Muscle layer of colon (tissue), 2 donors: Measurements from ENCODE around the gene ELOA.
A peak's percentile ranks its signal among the peaks of the same experiment; 100 is the strongest.

Experiments used
- H3K27ac ChIP-seq: one replicate; pipeline ENCODE4 v1.7.0; 2013; ENCODE audit warnings: low read depth, mild to moderate bottlenecking, low read length, moderate library complexity
- H3K27me3 ChIP-seq, 2 donors: one replicate each; pipeline ENCODE4 v1.7.0; 2013; ENCODE audit warnings: low read length in 2 of 2, mild to moderate bottlenecking in 2 of 2; ENCODE audit not compliant: insufficient read depth in 2 of 2, control insufficient read depth in 1 of 2
- H3K36me3 ChIP-seq: one replicate; pipeline ENCODE4 v1.7.0; 2013; ENCODE audit warnings: mild to moderate bottlenecking, low read length; ENCODE audit not compliant: insufficient read depth
- H3K4me1 ChIP-seq: one replicate; pipeline ENCODE4 v1.7.0; 2013; ENCODE audit warnings: mild to moderate bottlenecking, low read length; ENCODE audit not compliant: insufficient read depth
- H3K4me3 ChIP-seq, 2 donors: one replicate each; pipeline ENCODE4 v1.7.0; 2013; ENCODE audit warnings: low read length in 2 of 2, low read depth in 1 of 2, mild to moderate bottlenecking in 1 of 2, moderate library complexity in 1 of 2
- H3K9ac ChIP-seq: one replicate; pipeline ENCODE4 v1.7.0; 2013; ENCODE audit warnings: low read length
- H3K9me3 ChIP-seq: one replicate; pipeline ENCODE4 v1.7.0; 2013; ENCODE audit warnings: mild to moderate bottlenecking, low read length
- donor health status: abdominal sarcoma.
- donor health status: Adenocarcinoma of cecum.

Gene ELOA, protein sequence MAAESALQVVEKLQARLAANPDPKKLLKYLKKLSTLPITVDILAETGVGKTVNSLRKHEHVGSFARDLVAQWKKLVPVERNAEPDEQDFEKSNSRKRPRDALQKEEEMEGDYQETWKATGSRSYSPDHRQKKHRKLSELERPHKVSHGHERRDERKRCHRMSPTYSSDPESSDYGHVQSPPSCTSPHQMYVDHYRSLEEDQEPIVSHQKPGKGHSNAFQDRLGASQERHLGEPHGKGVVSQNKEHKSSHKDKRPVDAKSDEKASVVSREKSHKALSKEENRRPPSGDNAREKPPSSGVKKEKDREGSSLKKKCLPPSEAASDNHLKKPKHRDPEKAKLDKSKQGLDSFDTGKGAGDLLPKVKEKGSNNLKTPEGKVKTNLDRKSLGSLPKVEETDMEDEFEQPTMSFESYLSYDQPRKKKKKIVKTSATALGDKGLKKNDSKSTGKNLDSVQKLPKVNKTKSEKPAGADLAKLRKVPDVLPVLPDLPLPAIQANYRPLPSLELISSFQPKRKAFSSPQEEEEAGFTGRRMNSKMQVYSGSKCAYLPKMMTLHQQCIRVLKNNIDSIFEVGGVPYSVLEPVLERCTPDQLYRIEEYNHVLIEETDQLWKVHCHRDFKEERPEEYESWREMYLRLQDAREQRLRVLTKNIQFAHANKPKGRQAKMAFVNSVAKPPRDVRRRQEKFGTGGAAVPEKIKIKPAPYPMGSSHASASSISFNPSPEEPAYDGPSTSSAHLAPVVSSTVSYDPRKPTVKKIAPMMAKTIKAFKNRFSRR

DNA sequence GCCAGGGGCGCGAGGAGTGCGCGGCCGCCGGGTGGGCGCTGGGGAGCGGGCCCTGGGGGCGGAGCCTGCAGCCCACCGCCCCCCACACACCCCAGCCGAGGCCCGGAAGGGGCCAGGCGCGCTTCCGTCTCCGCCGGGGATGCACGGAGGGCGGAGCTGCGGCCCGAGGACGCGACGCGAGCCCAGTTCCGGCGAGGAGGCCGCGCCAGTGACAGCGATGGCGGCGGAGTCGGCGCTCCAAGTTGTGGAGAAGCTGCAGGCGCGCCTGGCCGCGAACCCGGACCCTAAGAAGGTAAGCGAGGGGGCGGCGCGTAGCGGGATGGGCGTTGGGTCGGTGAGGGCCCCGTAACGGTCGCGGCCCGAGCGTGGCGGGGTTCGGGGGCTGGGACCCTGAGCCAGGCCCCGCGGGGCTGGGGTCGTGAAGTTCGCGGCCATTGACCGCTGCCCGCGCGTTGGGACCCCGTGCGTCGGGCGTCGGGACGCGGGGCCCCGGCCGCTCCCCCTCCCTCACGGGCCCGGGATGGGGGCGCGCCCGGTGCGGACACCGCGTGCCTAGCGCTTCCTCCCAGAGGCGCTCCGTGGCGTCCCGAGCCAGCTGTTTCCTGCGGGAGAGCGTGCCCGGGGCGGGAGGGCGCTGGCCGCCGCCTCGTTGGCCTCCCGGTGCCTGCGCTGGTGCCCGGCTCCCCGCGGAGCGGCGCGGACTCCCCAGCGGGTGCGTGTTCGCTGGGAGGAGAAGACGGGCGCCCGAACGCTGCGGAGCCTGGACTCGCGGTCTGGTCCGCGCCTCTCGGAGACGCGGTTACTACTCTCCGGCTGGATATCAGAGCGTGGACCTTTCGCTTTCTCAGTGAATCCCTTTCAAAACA, at the start of gene ELOA:
Gene ELOA, plus strand, starts transcription at position 185 of the 866 bp plus-strand sequence. Its CDS starts 33 bp downstream, at position 218.
- peak within 1 kb of the TSS; percentile 59 to 89 for H3K4me3 ChIP-seq
- H3K36me3 ChIP-seq = no peaks in the 10 kb centered on the region
- H3K9ac ChIP-seq = peak within 1 kb of the TSS; percentile 66
- peaks cover 27% of the 10 kb centered on the region for H3K4me1 ChIP-seq
- H3K27ac ChIP-seq = peak within 1 kb of the TSS; percentile 92
- no peaks in the 10 kb centered on the region for H3K27me3 ChIP-seq
- H3K9me3 ChIP-seq = no peaks in the 10 kb centered on the region

DNA sequence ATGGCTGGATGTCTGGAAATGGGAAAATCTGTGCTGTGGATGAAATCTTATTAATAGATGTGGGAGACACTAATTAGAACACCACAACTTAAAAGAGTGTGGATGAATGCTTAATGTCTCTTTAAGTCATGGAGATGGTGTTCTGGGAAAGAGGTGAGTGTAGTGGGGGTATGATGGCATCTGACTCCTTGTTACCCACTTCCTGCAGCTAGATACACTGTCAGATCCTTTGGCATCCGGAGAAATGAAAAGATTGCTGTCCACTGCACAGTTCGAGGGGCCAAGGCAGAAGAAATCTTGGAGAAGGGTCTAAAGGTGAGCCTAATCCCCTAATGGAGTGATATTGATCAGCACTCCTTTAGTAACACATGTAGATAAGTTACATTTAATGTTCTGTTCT, 49.7 kb upstream of the ELOA start:
- Histone ChIP-seq H3K36me3 (peaks cover 51% of the 10 kb centered on the region), H3K4me1 (peaks cover 26% of the 10 kb centered on the region), H3K4me3 (no peak overlapping the region), H3K9me3 (no peaks in the 10 kb centered on the region), H3K9ac (peak overlapping the region; percentile 81), H3K27me3 (no peaks in the 10 kb centered on the region), H3K27ac (no peak overlapping the region)

DNA sequence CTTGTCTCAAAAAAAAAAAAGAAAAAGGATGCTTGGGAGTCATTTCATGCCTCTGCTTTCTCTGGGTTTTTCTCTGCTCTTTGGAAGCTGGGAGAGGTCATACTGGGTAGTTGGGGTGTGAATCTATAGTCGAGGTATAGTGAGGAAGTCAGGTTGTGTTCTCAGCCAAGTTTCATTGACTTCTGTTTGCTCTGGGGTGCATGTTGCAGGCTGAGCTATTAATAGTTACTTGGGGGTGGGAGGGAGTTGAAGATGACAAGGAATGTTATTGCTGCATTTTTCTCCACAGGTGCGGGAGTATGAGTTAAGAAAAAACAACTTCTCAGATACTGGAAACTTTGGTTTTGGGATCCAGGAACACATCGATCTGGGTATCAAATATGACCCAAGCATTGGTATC, 48.9 kb upstream of the ELOA start:
- H3K9ac ChIP-seq = no peak overlapping the region
- H3K9me3 ChIP-seq = no peaks in the 10 kb centered on the region
- peaks cover 26% of the 10 kb centered on the region for H3K4me1 ChIP-seq
- peaks cover 52% of the 10 kb centered on the region for H3K36me3 ChIP-seq
- no peaks in the 10 kb centered on the region for H3K27me3 ChIP-seq
- H3K27ac ChIP-seq = no peak overlapping the region
- H3K4me3 ChIP-seq = no peak overlapping the region

DNA sequence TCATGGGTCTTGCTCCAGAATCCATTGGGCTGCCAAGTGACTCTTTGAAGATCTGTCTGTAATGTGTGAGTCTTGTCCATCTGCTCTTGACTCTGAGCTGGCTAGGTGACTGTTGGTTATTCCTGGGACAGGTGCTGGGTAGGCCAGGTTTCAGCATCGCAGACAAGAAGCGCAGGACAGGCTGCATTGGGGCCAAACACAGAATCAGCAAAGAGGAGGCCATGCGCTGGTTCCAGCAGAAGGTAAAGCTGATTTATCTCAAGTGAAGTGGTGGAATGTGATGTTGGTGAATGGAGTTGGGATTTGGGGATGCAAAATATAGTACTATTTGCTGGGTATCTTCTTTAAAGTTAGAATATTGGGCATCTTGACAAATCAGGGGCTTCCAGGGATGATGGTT, 47.6 kb upstream of the ELOA start:
- no peak overlapping the region for H3K9ac ChIP-seq
- H3K9me3 ChIP-seq = no peaks in the 10 kb centered on the region
- H3K27ac ChIP-seq = no peak overlapping the region
- peaks cover 59% of the 10 kb centered on the region for H3K36me3 ChIP-seq
- no peaks in the 10 kb centered on the region for H3K27me3 ChIP-seq
- H3K4me3 ChIP-seq = no peak overlapping the region
- peaks cover 26% of the 10 kb centered on the region for H3K4me1 ChIP-seq

DNA sequence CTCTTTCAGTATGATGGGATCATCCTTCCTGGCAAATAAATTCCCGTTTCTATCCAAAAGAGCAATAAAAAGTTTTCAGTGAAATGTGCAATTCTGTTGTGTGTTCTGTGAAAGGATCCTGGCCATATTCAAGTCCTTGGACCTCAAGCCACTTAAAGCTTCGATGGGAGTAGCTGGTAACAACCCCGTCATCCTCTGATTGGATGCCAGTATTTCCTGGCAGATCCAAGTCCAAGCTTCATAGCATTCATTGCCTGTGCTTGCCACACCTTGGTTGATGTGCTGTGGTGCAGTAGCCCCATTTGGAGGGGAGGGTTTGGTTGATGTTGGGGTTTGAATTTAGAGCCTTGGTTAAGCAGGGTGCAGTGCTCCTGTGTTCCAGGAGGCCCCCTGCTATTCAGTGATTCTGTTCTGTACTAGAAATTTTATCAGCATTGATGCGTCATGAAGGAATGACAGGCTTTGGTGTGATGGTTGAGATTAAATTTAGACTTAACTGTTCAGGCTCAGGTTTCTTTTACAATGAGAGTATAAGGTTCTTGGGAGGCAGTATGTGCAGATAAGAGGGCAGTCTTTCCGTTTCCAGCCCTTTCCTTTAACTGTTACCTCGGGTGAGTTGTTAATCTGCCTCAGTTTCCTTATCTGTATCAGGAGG, 46.8 kb upstream of the ELOA start:
- Histone ChIP-seq H3K36me3 (peaks cover 64% of the 10 kb centered on the region), H3K4me1 (peaks cover 26% of the 10 kb centered on the region), H3K9ac (no peak overlapping the region), H3K27me3 (no peaks in the 10 kb centered on the region), H3K27ac (no peak overlapping the region), H3K9me3 (no peaks in the 10 kb centered on the region), H3K4me3 (no peak overlapping the region)

DNA sequence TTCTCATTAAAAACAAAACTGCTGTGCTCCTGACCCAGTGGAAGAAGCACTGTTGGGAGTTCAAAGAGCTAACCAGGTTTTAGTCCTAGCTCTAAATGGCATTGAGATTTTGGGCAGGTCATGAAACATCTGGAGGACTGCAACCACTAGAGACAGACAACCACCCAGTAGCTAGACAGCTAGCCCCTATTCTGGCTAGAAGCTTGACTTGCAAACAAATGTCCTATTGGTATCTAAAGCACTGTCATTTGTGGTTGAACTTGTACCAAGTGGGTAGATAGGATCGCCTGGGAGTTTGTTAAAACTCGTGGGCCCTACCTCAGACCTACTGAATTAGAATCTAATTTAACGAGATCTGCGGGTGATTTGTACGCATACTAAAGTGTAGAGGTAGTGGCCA, 44.8 kb upstream of the ELOA start:
- Histone ChIP-seq H3K27ac (no peak overlapping the region), H3K36me3 (peaks cover 53% of the 10 kb centered on the region), H3K4me1 (peaks cover 13% of the 10 kb centered on the region), H3K9ac (no peak overlapping the region), H3K27me3 (no peaks in the 10 kb centered on the region), H3K4me3 (no peak overlapping the region), H3K9me3 (no peaks in the 10 kb centered on the region)

DNA sequence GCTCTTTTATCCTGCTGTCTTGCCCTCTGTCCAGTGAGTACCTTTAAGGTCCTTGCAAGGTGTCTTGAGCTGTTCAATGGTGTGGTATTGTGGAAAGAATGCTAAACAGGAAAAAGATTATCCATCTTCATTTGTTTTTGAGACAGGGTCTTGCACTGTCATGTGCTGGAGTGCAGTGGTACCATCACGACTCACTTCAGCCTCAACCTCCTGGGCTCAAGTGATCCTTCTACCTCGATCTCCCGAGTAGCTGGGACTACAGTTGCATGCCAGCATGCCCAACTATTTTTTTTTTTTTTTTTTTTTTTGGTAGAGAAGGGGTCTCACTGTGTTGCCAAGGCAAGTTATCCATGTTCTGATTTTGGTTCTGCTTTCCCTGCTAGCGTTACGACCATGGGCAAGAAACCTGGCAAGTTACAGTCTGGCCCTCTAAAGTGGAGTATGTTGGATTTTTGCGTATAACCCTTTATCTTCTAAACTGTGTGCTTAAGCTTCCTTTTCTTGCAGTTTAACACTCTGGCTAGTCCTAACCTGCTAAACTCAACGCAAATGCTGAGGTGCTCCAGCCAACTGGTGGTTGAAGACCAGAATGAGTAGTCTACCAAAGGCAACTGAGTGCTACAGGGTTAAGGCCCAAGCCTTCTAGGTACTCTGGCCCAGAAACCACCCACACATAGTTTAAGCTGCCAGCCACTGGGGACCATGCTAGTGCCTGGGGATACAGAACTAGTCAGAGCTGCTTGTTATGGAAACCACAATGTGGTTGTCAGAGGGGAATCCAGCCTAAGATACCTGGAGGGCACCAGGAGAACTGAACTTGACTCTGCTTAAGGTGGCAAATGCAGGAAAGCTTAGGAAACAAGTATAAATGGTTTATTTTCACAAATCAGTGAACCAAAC, 43.7 kb upstream of the ELOA start:
- peaks cover 3% of the 10 kb centered on the region for H3K4me1 ChIP-seq
- H3K27ac ChIP-seq = no peak overlapping the region
- peaks cover 44% of the 10 kb centered on the region for H3K36me3 ChIP-seq
- no peaks in the 10 kb centered on the region for H3K9me3 ChIP-seq
- no peaks in the 10 kb centered on the region for H3K27me3 ChIP-seq
- H3K4me3 ChIP-seq = no peak overlapping the region
- no peak overlapping the region for H3K9ac ChIP-seq

DNA sequence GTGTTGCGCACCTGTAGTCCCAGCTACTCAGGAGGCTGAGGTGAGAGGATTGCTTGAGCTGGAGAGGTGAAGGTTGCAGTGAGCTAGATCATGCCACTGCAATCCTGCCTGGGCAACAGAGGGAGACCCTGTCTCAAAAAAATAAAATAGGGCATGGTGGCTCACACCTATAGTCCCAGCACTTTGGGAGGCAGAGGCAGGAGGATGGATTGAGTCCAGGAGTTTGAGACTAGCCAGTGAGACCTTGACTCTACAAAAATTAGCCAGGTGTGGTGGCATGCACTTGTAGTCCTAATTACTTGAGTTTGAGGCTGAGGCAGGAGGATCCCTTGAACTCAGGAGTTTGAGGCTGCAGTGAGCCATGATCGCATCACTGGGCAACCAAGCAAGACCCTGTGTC, 42.0 kb upstream of the ELOA start:
- H3K36me3 ChIP-seq = peaks cover 36% of the 10 kb centered on the region
- H3K9ac ChIP-seq = no peak overlapping the region
- no peak overlapping the region for H3K4me3 ChIP-seq
- H3K27me3 ChIP-seq = no peaks in the 10 kb centered on the region
- H3K9me3 ChIP-seq = no peaks in the 10 kb centered on the region
- no peaks in the 10 kb centered on the region for H3K4me1 ChIP-seq
- no peak overlapping the region for H3K27ac ChIP-seq

DNA sequence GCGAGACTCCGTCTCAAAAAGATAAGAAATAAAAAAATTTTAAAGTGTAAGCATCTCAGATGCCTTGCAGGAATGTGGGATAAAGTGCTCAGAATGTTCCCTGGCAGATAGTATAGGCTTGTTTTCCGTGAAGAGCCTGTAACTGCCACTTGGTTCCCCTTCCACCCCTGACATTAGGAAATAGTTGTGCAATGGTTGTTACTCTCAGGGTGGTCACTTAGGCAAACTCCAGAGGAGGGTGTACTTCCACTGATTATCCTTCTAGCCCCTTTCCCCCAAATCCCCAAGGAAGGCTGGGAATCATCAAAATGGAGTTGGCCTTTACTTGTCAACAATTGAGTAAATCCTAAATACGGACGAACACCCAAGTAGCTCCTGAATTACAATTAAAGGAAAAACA, 41.3 kb upstream of the ELOA start:
- H3K27ac ChIP-seq = no peak overlapping the region
- H3K4me3 ChIP-seq = no peak overlapping the region
- H3K4me1 ChIP-seq = no peaks in the 10 kb centered on the region
- no peaks in the 10 kb centered on the region for H3K9me3 ChIP-seq
- H3K9ac ChIP-seq = no peak overlapping the region
- H3K36me3 ChIP-seq = peaks cover 29% of the 10 kb centered on the region
- H3K27me3 ChIP-seq = no peaks in the 10 kb centered on the region

DNA sequence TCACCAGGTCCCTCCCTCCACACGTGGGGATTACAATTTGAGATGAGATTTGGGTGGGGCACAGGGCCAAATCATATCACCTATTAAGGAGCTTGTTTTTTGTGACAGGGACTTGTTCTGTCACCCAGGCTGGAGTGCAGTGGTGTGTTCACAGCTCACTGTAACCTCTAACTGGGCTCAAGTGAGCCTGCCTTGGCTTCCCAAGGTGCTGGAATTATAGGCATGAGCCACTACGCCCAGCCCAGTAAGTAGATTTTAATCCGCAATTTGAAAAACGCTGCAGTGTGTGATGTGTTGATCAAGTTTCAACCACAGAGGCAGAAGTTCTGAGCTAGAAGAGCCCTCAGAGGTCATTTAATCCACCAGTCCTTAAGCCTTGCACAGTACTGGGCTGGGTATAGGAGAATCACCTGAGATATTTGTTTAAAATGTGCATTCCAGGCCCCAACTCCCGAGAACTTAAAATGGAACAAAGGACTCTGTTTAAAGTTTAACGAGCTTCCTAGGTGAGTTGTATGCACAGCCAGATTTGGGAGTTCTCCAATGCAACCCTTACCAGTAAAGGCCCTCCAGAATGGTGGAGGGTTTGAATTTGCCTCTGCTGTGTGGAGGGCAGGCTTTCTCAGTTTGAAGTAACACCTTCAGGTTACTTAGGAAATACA, 38.3 kb upstream of the ELOA start:
- H3K27ac ChIP-seq = no peak overlapping the region
- no peak overlapping the region for H3K4me3 ChIP-seq
- peaks cover 16% of the 10 kb centered on the region for H3K36me3 ChIP-seq
- no peaks in the 10 kb centered on the region for H3K9me3 ChIP-seq
- H3K4me1 ChIP-seq = no peaks in the 10 kb centered on the region
- H3K9ac ChIP-seq = no peak overlapping the region
- no peaks in the 10 kb centered on the region for H3K27me3 ChIP-seq
